ENCODE data around the gene CPNE7. TPM values are rescaled to one million over a fixed set of nuclear protein-coding genes. Genes with fewer than 3 reads are reported as not detected.
A peak's percentile ranks its signal among the peaks of the same experiment; 100 is the strongest.

The CPNE7 gene
- total and polyA plus RNA-seq, 2 of the 13 experiments (the other 11 are each of a cell fraction or from before 2014, with no cell fraction given): 0.59 TPM; not detected in 1

DNA sequence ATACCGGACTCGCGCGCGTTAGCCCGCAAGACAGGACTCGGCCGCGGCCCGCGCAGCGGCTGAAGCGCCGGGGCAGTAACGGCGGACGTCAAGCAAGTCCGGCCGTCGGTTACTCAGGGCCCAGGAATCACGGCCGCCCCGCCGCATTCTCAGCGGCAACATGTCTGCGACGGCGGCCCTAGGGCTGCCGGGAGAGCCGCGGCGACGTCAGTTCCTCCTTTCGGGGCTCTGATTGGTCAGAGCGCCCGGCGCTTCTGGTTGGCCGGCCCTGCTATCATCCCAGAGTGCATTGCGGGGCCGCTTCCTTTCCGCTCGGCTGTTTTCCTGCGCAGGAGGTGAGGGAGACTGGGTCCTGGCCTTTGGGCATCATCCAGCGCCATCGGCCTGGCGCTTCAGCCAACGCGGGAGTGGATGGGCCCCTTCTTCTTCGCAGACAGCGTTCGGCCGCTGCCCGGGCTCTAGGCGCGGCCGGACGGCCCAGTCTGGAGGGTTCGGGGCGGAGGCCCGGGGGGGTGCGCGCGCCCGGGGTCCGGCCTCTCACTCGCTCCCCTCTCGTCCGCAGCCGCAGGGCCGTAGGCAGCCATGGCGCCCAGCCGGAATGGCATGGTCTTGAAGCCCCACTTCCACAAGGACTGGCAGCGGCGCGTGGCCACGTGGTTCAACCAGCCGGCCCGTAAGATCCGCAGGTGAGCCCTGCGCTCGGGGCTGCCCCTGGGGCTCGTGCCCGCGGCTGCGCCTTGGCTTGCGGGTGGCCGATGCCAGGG is 15.0 kb upstream of the CPNE7 start, which contains the start of gene RPL13 (continued):
- TF ChIP-seq SALL2 (CRISPR knock-in tag; IDR thresholded peaks at IDR 0.05) (0 out of 2 replicates have a peak, but pooled peaks have one; percentile 51), ZNF75D (CRISPR knock-in tag; IDR thresholded peaks at IDR 0.05; ENCODE audit: borderline replicate concordance) (peak; percentile 96; the same call in 1 of the 2 replicates), ZNF382 (CRISPR knock-in tag; IDR thresholded peaks at IDR 0.05; ENCODE audit: borderline replicate concordance) (no peak), ZKSCAN8 (CRISPR knock-in tag; IDR thresholded peaks at IDR 0.05; ENCODE audit: borderline replicate concordance) (no peak; the same call in 1 of the 2 replicates), CBX1 (IDR thresholded peaks at IDR 0.05; ENCODE audit: low read depth) (peak; percentile 69), FOXM1 (CRISPR knock-in tag; IDR thresholded peaks at IDR 0.05) (no peak), ZBTB7B (CRISPR knock-in tag; IDR thresholded peaks at IDR 0.05) (peak; percentile 78; the same call in 1 of the 2 replicates), ZNF792 (CRISPR knock-in tag; IDR thresholded peaks at IDR 0.05) (peak; percentile 88), ZNF510 (CRISPR knock-in tag; IDR thresholded peaks at IDR 0.05; ENCODE audit: low read depth) (peak; percentile 92), THAP9 (CRISPR knock-in tag; IDR thresholded peaks at IDR 0.05; ENCODE audit: borderline replicate concordance) (peak; percentile 92), PLRG1 (conservative IDR thresholded peaks at IDR 0.05) (no peak), NR2F2 (IDR thresholded peaks at IDR 0.05; ENCODE audit: borderline replicate concordance, low read depth) (peak; percentile 66; the same call in 1 of the 2 replicates), ZSCAN9 (CRISPR knock-in tag; IDR thresholded peaks at IDR 0.05; ENCODE audit: borderline replicate concordance) (peak; percentile 87), SCMH1 (CRISPR knock-in tag; IDR thresholded peaks at IDR 0.05; ENCODE audit: borderline replicate concordance) (no peak), SKI (IDR thresholded peaks at IDR 0.05; ENCODE audit: partially characterized antibody) (peak; percentile 63), FOXO1 (CRISPR knock-in tag; IDR thresholded peaks at IDR 0.05) (peak; percentile 67), ZNF337 (CRISPR knock-in tag; IDR thresholded peaks at IDR 0.05; ENCODE audit: borderline replicate concordance, low read depth) (peak; percentile 87; the same call in 1 of the 2 replicates), TIGD3 (CRISPR knock-in tag; IDR thresholded peaks at IDR 0.05; ENCODE audit: borderline replicate concordance) (peak; percentile 51; the same call in 1 of the 2 replicates), ZNF556 (CRISPR knock-in tag; IDR thresholded peaks at IDR 0.05; ENCODE audit: borderline replicate concordance) (peak; percentile 52; the same call in 1 of the 2 replicates), NONO (IDR thresholded peaks at IDR 0.05) (no peak), NONO (CRISPR knock-in tag; conservative IDR thresholded peaks at IDR 0.05) (peak; percentile 81)
- TF ChIP-seq, protein P1, sequence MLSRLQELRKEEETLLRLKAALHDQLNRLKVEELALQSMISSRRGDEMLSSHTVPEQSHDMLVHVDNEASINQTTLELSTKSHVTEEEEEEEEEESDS (CRISPR knock-in tag; IDR thresholded peaks at IDR 0.05; ENCODE audit: borderline replicate concordance): no peak
- TF ChIP-seq, protein P2, sequence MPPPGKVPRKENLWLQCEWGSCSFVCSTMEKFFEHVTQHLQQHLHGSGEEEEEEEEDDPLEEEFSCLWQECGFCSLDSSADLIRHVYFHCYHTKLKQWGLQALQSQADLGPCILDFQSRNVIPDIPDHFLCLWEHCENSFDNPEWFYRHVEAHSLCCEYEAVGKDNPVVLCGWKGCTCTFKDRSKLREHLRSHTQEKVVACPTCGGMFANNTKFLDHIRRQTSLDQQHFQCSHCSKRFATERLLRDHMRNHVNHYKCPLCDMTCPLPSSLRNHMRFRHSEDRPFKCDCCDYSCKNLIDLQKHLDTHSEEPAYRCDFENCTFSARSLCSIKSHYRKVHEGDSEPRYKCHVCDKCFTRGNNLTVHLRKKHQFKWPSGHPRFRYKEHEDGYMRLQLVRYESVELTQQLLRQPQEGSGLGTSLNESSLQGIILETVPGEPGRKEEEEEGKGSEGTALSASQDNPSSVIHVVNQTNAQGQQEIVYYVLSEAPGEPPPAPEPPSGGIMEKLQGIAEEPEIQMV (CRISPR knock-in tag; IDR thresholded peaks at IDR 0.05; ENCODE audit: low read depth): peak; percentile 74; the same call in 1 of the 2 replicates

Measured in HepG2 (cell line).